GM12873 (cell line): ENCODE results near the gene FAM3B.

Experiments
- TF ChIP-seq, protein P1 (sequence below): IDR thresholded peaks from 2 replicates; pipeline ENCODE4 v1.5.1; 2012; ENCODE audit warnings: low read depth, mild to moderate bottlenecking, moderate library complexity, low read length, control low read depth; ENCODE audit not compliant: insufficient read depth; ENCODE audit errors: missing control alignments

The FAM3B gene

GRCh38 chr21:41348434-41348833, 31.8 kb downstream of the FAM3B start:
- TF ChIP-seq, protein P1, sequence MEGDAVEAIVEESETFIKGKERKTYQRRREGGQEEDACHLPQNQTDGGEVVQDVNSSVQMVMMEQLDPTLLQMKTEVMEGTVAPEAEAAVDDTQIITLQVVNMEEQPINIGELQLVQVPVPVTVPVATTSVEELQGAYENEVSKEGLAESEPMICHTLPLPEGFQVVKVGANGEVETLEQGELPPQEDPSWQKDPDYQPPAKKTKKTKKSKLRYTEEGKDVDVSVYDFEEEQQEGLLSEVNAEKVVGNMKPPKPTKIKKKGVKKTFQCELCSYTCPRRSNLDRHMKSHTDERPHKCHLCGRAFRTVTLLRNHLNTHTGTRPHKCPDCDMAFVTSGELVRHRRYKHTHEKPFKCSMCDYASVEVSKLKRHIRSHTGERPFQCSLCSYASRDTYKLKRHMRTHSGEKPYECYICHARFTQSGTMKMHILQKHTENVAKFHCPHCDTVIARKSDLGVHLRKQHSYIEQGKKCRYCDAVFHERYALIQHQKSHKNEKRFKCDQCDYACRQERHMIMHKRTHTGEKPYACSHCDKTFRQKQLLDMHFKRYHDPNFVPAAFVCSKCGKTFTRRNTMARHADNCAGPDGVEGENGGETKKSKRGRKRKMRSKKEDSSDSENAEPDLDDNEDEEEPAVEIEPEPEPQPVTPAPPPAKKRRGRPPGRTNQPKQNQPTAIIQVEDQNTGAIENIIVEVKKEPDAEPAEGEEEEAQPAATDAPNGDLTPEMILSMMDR, result no peak

- TF ChIP-seq, protein P1, result no peak
Measured at GRCh38 chr21:41349126-41349525, 32.5 kb downstream of the FAM3B start.

DNA sequence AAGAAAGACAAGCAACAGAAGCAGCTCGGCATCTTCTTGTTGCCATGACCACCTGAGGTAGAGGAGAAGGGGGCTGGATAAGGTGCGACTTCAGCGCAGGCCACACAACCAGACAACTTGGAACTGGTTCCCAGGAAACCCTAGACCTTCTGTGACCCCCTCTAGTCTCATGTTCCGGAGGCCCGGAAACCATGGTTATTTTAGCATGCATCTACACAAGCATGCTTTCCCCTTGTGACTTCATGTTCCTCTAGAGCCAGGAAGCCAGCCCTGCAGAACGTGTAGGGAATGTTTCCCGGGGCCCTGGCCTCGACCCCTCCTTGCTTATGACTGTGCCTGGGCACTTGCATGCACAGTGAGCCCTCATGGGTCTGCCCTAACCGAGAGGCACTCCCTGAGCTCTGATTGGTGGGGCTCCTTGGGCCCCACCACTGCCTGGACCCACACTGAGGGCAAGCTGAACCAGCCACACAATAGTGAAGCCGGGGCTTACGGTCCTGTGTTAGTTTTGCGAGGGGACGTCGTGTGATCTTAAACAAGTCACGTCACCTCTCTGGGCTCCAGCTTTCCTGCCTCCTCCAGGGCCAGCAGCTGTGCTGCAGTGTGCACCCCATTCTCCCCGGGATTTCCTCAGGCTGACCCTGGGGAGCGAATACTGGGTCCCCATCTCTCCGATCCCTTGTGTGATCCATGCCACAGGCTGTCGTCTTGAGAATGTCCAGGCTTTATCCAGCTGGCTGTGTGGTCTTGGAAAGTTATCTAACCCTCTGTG, 33.2 kb downstream of the FAM3B start:
- TF ChIP-seq, protein P1, result no peak

GRCh38 chr21:41350436-41351155, 34.0 kb downstream of the FAM3B start:
- TF ChIP-seq, protein P1, result no peak

- TF ChIP-seq, protein P1, result no peak
Measured at GRCh38 chr21:41357546-41357945, 40.9 kb downstream of the FAM3B start.

DNA sequence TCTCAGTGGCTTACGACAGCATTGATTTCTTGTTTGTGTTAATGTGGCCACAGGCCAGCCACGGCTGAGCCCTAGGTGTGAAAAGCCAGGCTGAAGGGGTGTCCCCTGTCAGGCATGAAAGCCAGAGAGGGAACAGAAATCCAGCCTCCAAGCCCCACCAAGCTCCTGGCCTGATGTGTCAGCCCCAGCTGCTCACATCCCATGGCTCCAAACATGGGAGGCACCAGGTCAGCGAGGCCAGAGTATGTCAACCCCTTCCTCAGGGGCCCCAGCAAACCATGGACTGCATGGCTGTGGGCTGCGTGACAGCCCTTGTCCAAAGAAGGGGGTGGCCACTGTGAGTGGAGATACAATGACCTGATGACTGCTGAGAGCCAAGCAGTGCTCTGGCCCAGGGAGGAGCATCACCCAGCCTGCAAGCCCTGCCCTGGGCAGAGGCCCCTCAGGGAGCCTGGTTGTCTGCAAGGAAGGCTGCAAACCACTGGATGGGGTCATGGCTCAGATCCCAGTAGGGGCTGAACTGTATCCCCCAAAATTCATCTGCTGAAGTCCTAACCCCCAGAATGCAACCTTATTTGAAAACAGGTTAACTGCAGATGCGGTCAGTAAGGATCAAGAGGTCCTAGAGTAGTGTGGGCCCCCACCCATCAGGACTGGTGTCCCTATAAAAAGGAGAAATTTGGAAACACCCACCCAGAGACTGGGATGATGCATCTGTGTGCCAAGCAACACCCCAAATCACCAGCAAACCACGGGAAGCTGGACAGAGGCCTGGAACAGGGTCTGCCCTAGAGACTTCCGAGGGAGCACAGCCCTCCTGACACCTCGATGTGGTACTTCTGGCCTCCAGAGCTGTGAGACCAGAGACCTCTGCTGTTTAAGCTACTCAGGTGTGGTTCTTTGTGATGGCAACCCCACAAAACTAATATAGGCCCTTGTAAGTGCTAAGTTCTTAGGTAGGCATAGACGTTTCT, 41.9 kb downstream of the FAM3B start:
- TF ChIP-seq, protein P1, result no peak
